Muscle of leg (tissue), 11 donors: ENCODE measurements around the gene PGC. TPM values are rescaled to one million over a fixed set of nuclear protein-coding genes. Genes with fewer than 3 reads are reported as not detected.

Experiments
- DNase-seq: peaks from one replicate; pipeline ENCODE4 v3.0.0; 2013
- H3K27ac ChIP-seq: one replicate; pipeline ENCODE4 v1.5.1; 2013; ENCODE audit warnings: mild to moderate bottlenecking, low read length, control low read depth
- H3K27me3 ChIP-seq: one replicate; pipeline ENCODE4 v1.6.1; 2013; ENCODE audit warnings: low read length; ENCODE audit not compliant: control insufficient read depth, insufficient read depth
- H3K36me3 ChIP-seq: one replicate; pipeline ENCODE4 v1.6.1; 2013; ENCODE audit warnings: low read length; ENCODE audit not compliant: control insufficient read depth, insufficient read depth
- H3K4me1 ChIP-seq: one replicate; pipeline ENCODE4 v1.6.1; 2013; ENCODE audit warnings: low read length; ENCODE audit not compliant: control insufficient read depth, insufficient read depth
- H3K4me3 ChIP-seq: one replicate; pipeline ENCODE4 v1.5.1; 2013; ENCODE audit warnings: low read length, control low read depth
- H3K9me3 ChIP-seq: replicated peaks from 2 replicates; pipeline ENCODE4 v1.6.1; 2013; ENCODE audit warnings: low read depth, low read length; ENCODE audit not compliant: control insufficient read depth
- WGBS: methylation state at CpG from one replicate; pipeline ENCODE4 v1.1.5; 2013; ENCODE audit warnings: missing lambda C conversion rate; ENCODE audit not compliant: insufficient coverage; 5-methylcytosine and 5-hydroxymethylcytosine counted together
- polyA plus RNA-seq, 8 donors: library from polyadenylated mRNA; unstranded; fragments of 120-200 nt; gene quantifications; one replicate each; pipeline versions ENCODE4 v1.2.1 to v1.2.3, GENCODE V29; 2013; ENCODE audit warnings: inconsistent platforms in 1 of 8, low replicate concordance in 1 of 8; ENCODE audit not compliant: insufficient read length in 8 of 8, insufficient read depth in 1 of 8
- total RNA-seq: library from RNA; stranded (reverse); fragments of 120-200 nt; gene quantifications from one replicate; pipeline ENCODE4 v1.2.4, GENCODE V29; 2013

The PGC gene
- total and polyA plus RNA-seq, 9 donors, result 0.21 to 0.41 (median 0.39) TPM; not detected in 6

GRCh38 chr6:41713159-41713649 lies 34.0 kb downstream of the PGC start:
- no peaks in the 10 kb centered on the region for H3K9me3 ChIP-seq
- no peaks in the 10 kb centered on the region for H3K27me3 ChIP-seq
- no peak overlapping the region for H3K4me3 ChIP-seq
- WGBS, result 60% methylated on average over 7 of the region's 9 CpGs
- peaks cover 29% of the 10 kb centered on the region for H3K4me1 ChIP-seq
- no peaks in the 10 kb centered on the region for H3K36me3 ChIP-seq
- no peak for DNase-seq
- H3K27ac ChIP-seq, result no peak overlapping the region

- Histone ChIP-seq H3K4me3 (no peak overlapping the region), H3K36me3 (no peaks in the 10 kb centered on the region), H3K27ac (no peak overlapping the region), H3K4me1 (peaks cover 31% of the 10 kb centered on the region), H3K27me3 (no peaks in the 10 kb centered on the region), H3K9me3 (no peaks in the 10 kb centered on the region)
- DNase-seq, result peak; percentile 26
- WGBS, result 82% methylated on average over 5 of the region's 10 CpGs
Measured at GRCh38 chr6:41712651-41713103, 34.5 kb downstream of the PGC start.

DNA sequence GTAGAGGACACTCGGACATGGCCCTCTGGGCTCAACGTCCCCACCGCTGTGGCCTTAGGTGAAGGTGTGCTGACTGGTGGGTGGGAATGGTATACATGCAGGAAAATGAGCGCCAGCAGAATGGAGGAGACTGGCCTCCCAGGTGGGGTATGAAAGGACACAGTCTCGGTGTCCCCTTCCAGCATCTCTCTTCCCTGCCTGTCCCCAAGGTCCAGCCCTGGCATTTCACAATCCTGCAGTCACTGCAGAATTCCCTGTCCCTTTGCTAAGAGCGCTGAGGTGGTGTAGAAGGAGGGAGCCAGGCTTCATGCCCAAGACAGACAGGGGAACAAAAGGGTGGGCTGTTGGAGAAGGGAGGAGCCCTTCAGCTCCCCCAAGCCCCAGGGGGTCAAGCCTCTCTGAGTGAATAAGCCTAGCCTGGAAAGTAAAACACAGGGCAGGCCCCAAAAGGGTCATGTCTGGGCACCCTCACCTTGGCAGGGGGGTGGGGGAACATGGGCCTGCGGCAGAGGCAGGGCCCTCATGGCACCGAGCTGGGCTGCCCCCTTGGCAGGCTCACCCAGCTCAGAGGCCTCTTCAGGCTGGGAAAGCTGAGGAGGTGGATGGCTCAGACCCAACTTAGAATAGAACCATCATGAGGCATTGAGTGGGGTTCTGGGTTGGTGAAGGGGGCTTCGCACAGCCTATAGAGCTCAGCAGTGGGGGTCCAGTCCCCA lies 35.7 kb downstream of the PGC start:
- Histone ChIP-seq H3K4me3 (no peak overlapping the region), H3K36me3 (no peaks in the 10 kb centered on the region), H3K27me3 (no peaks in the 10 kb centered on the region), H3K27ac (no peak overlapping the region), H3K9me3 (no peaks in the 10 kb centered on the region), H3K4me1 (peaks cover 25% of the 10 kb centered on the region)
- 83% methylated on average over 3 of the region's 9 CpGs for WGBS
- no peak for DNase-seq

GRCh38 chr6:41709375-41709774 lies 37.8 kb downstream of the PGC start:
- Histone ChIP-seq H3K36me3 (no peaks in the 10 kb centered on the region), H3K27me3 (no peaks in the 10 kb centered on the region), H3K27ac (no peak overlapping the region), H3K4me3 (no peak overlapping the region), H3K4me1 (peaks cover 35% of the 10 kb centered on the region), H3K9me3 (no peaks in the 10 kb centered on the region)
- WGBS, result 78% methylated on average over 1 of the region's 2 CpGs
- no peak for DNase-seq

DNA sequence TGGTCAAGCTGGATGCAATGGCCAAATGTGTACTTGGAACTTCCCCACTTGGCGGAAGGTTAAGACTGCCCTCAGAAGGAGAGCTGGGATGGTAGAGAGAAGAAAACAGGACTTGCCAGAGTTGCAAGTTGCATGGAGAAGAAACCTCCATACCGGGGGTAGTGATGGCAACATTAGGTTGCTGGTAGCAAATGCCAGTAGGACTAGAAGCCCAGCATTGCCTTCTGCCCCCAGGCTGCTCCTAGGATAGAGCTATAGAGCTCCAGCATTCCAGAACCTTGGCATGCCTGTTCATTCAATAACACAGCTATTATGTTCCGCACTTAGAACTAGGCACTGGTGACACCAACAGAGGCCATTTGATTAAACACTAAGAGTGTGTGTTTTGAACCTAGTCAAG lies 38.3 kb downstream of the PGC start:
- WGBS, result 95% methylated on average over 3 of the region's 3 CpGs
- Histone ChIP-seq H3K9me3 (no peaks in the 10 kb centered on the region), H3K27me3 (no peaks in the 10 kb centered on the region), H3K27ac (no peak overlapping the region), H3K4me1 (peaks cover 35% of the 10 kb centered on the region), H3K4me3 (no peak overlapping the region), H3K36me3 (no peaks in the 10 kb centered on the region)
- no peak for DNase-seq

GRCh38 chr6:41707565-41708200 lies 39.5 kb downstream of the PGC start:
- no peak overlapping the region for H3K27ac ChIP-seq
- H3K36me3 ChIP-seq, result no peaks in the 10 kb centered on the region
- no peak overlapping the region for H3K4me3 ChIP-seq
- H3K4me1 ChIP-seq, result peaks cover 28% of the 10 kb centered on the region
- H3K9me3 ChIP-seq, result no peaks in the 10 kb centered on the region
- WGBS, result 76% methylated on average over 6 of the region's 14 CpGs
- no peaks in the 10 kb centered on the region for H3K27me3 ChIP-seq
- DNase-seq, result peak; percentile 53

GRCh38 chr6:41706876-41707564 lies 40.2 kb downstream of the PGC start:
- Histone ChIP-seq H3K27me3 (no peaks in the 10 kb centered on the region), H3K4me1 (peaks cover 23% of the 10 kb centered on the region), H3K9me3 (no peaks in the 10 kb centered on the region), H3K36me3 (no peaks in the 10 kb centered on the region), H3K4me3 (no peak overlapping the region), H3K27ac (peak overlapping the region; percentile 20)
- WGBS, result 82% methylated on average over 2 of the region's 9 CpGs
- peak; percentile 51 for DNase-seq

DNA sequence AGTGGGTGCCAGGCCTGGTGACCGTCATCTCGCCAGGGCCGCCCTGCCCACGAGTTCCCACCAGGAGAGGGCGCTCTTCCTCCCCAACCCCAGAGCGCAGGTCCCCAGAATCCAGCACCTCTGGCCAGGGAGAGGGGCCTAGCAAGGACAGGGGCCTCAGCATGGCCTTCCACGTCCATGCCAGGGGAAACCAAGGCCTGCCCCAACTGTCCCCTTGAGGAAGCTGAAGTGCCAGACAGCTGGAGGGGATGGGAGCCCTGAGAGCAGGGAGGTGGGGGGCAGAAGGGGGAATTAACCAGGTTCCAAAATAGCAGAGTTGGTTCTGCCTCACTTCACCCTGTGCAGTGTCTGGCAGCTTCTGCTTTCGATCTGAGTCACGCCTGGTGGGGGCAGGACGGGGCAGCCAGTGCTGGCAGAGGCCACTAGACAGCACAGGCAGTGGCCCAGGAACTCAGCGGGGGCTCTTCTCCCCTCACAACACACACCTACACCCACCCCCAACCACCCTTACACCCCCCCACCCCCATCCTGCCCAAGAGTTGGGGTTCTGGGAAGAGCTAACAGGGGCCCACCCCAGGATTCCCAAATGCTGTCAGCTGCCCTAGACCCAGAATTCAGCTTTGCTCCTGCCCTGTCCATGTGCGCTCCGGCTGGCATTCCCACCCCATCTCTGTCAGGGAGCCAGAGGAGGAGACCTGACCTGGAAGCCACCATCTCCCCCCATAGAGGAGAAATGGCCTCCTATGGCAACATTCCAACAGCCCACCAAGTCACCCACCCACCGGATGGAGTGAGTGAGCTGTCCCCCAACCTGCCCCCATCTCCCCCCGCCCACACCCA lies 41.0 kb downstream of the PGC start:
- Histone ChIP-seq H3K36me3 (no peaks in the 10 kb centered on the region), H3K27me3 (no peaks in the 10 kb centered on the region), H3K4me1 (peaks cover 23% of the 10 kb centered on the region), H3K9me3 (no peaks in the 10 kb centered on the region), H3K4me3 (no peak overlapping the region), H3K27ac (peak overlapping the region; percentile 72)
- WGBS, result 39% methylated on average over 2 of the region's 15 CpGs
- DNase-seq, result peak; percentile 80

DNA sequence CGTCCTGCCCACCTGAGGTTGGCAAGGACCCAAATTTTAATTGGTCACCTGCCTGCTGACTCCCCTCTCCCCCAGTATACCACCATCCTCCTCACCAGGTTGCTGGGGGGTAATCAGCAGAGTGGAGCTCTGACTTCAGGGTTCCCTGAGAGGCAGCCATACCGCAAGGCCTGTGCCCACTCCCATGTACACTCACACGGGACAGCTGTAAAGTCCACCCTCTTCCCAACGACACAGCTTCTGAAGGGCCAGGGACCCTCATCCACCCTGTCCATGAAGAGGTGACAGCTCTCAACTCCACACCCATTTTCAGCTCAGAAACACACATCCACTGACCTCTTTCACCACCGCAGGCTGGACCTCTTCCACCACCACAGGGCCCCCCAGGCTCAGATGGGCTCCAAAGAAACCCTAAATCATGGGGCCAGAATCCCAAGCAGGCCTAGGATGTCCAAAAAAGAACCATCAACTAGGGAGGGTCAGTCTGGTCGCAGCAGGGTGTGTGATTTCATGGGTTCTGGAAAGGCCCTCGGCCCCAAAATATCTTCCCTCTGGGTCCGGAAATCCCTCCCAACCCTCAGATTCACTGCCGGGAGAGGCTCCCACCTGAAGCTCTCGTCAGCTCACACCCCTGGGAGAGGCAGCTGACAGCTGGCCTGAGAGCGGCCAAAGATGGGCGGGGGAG lies 41.7 kb downstream of the PGC start:
- 63% methylated on average over 5 of the region's 12 CpGs for WGBS
- no peak overlapping the region for H3K4me3 ChIP-seq

More for the DNA sequence above, 41.7 kb downstream of the PGC start:
- DNase-seq, result no peak
- no peaks in the 10 kb centered on the region for H3K27me3 ChIP-seq
- no peaks in the 10 kb centered on the region for H3K9me3 ChIP-seq
- peaks cover 30% of the 10 kb centered on the region for H3K4me1 ChIP-seq
- H3K27ac ChIP-seq, result peak overlapping the region; percentile 72
- no peaks in the 10 kb centered on the region for H3K36me3 ChIP-seq
